Measurements from ENCODE around the gene VPS9D1. TPM values are rescaled to one million over a fixed set of nuclear protein-coding genes. Genes with fewer than 3 reads are reported as not detected.
"Not testable (repeated sequence)": the region's sequence is repeated elsewhere in the genome, so short reads cannot be mapped to it uniquely, and the experiment has no call there.

VPS9D1 gene
- polyA plus RNA-seq, 1 experiment: 15.6 TPM

DNA sequence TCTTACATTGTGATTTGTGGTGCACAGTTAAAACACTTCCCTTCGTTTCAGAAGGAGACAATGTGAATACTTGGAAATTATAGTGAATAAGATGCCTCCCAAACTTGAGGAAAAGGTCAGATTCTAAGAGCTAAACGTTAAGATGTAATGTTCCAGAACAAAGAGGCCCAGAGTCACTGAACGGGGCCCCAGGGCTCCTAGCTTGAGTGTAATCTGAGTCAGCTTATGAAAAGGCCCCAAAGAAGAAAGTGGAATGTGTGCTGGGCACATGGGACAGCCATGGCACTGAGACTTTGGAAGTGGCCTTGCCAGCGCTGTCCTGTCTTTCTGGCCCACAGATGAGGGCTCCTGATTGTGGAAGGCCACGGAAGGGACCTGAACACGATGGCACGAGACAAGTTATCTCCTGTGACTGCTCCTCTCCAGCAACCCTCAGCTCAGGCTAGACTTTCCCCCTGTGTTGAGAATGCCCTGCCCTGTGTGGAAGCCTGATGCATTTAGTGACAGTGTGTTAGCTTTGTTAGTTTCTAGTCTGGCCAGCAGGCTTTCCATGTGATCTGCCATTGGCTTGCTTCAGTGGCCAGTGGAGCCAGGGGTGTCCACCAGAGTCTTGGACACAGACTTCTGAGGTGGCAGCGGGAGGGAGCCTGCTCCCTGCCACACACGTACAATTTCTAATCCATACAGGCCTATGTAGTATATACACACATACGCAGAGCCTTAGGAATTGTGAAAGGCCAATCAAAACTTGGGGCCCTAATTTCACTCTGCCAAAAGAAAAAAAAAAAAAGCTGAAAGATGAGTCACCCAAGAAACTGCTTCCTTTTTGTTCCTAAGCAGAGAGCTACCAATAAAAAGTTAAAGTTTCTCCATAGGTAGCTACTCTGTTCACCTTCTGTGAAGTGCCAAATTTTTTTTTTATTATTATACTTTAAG lies 49.9 kb downstream of the VPS9D1 start:
- no peaks in the 10 kb centered on the region for H3K27me3 ChIP-seq (ENCODE audit: control insufficient read depth, insufficient read depth, low read length)
- DNase-seq (ENCODE audit: low read depth): no peak
- POLR2A ChIA-PET: interaction anchor here (0.6 kb wide), 2 partner anchors 13 to 37 kb away, joined by 3 read pairs; partner anchors contain the start of genes CHMP1A and SPATA33
- peaks cover 1% of the 10 kb centered on the region; the same call in 1 of the 2 replicates for H3K36me3 ChIP-seq (ENCODE audit: control insufficient read depth, insufficient read depth, low read length)
- CTCF ChIA-PET: interaction anchor here (1.0 to 1.3 kb wide), 4 partner anchors 29 to 190 kb away, joined by 3 to 6 read pairs (median 4); no protein-coding TSS in a partner anchor
- H3K4me3 ChIP-seq (ENCODE audit: low read depth, low read length): no peak overlapping the region
- TF ChIP-seq, protein P1, sequence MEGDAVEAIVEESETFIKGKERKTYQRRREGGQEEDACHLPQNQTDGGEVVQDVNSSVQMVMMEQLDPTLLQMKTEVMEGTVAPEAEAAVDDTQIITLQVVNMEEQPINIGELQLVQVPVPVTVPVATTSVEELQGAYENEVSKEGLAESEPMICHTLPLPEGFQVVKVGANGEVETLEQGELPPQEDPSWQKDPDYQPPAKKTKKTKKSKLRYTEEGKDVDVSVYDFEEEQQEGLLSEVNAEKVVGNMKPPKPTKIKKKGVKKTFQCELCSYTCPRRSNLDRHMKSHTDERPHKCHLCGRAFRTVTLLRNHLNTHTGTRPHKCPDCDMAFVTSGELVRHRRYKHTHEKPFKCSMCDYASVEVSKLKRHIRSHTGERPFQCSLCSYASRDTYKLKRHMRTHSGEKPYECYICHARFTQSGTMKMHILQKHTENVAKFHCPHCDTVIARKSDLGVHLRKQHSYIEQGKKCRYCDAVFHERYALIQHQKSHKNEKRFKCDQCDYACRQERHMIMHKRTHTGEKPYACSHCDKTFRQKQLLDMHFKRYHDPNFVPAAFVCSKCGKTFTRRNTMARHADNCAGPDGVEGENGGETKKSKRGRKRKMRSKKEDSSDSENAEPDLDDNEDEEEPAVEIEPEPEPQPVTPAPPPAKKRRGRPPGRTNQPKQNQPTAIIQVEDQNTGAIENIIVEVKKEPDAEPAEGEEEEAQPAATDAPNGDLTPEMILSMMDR (IDR thresholded peaks at IDR 0.05; ENCODE audit: insufficient read depth, low read depth, low read length): no peak

GRCh38 chr16:89669755-89670154 lies 50.9 kb downstream of the VPS9D1 start:
- ChIA-PET POLR2A (no interaction called here), CTCF (no interaction called here)
- H3K4me3 ChIP-seq (ENCODE audit: low read depth, low read length): no peak overlapping the region
- H3K27me3 ChIP-seq (ENCODE audit: control insufficient read depth, insufficient read depth, low read length): no peaks in the 10 kb centered on the region
- H3K36me3 ChIP-seq (ENCODE audit: control insufficient read depth, insufficient read depth, low read length): peaks cover 1% of the 10 kb centered on the region; the same call in 1 of the 2 replicates
- TF ChIP-seq, protein P1 (IDR thresholded peaks at IDR 0.05; ENCODE audit: insufficient read depth, low read depth, low read length): no peak
- no peak for DNase-seq (ENCODE audit: low read depth)

GRCh38 chr16:89668790-89669158 lies 51.9 kb downstream of the VPS9D1 start:
- H3K27me3 ChIP-seq (ENCODE audit: control insufficient read depth, insufficient read depth, low read length): no peaks in the 10 kb centered on the region
- CTCF ChIA-PET: interaction anchor here (0.6 kb wide), 1 partner anchor 18 kb away, joined by 3 read pairs; no protein-coding TSS in a partner anchor
- TF ChIP-seq, protein P1 (IDR thresholded peaks at IDR 0.05; ENCODE audit: insufficient read depth, low read depth, low read length): no peak
- DNase-seq (ENCODE audit: low read depth): no peak
- H3K4me3 ChIP-seq (ENCODE audit: low read depth, low read length): no peak overlapping the region
- peaks cover 1% of the 10 kb centered on the region; the same call in 1 of the 2 replicates for H3K36me3 ChIP-seq (ENCODE audit: control insufficient read depth, insufficient read depth, low read length)
- POLR2A ChIA-PET: no interaction called here

- H3K4me3 ChIP-seq (ENCODE audit: low read depth, low read length): no peak overlapping the region
- DNase-seq (ENCODE audit: low read depth): no peak
- no peaks in the 10 kb centered on the region for H3K27me3 ChIP-seq (ENCODE audit: control insufficient read depth, insufficient read depth, low read length)
- CTCF ChIA-PET: interaction anchor here (0.8 kb wide), 1 partner anchor 53 kb away, joined by 3 read pairs; no protein-coding TSS in a partner anchor
- TF ChIP-seq, protein P1 (IDR thresholded peaks at IDR 0.05; ENCODE audit: insufficient read depth, low read depth, low read length): no peak
- POLR2A ChIA-PET: no interaction called here
- H3K36me3 ChIP-seq (ENCODE audit: control insufficient read depth, insufficient read depth, low read length): peaks cover 1% of the 10 kb centered on the region; the same call in 1 of the 2 replicates
These were observed 53.1 kb downstream of the VPS9D1 start for GRCh38 chr16:89667633-89668032.

DNA sequence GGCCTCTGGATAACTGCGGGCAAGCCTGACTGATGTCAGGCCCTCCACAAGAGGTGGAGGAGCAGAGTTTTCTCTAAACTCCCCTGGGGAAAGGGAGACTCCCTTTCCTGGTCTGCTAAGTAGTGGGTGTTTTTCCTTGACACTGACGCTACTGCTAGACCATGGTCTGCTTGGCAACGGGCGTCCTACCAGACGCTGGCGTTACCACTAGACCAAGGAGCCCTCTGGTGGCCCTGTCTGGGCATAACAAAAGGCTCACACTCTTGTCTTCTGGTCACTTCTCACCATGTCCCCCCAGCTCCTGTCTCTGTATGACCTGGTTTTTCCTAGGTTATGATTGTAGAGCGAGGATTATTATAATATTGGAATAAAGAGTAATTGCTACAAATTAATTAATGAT lies 53.7 kb downstream of the VPS9D1 start:
- DNase-seq (ENCODE audit: low read depth); H3K4me3 ChIP-seq (ENCODE audit: low read depth, low read length); H3K27me3 ChIP-seq (ENCODE audit: control insufficient read depth, insufficient read depth, low read length); H3K36me3 ChIP-seq (ENCODE audit: control insufficient read depth, insufficient read depth, low read length); POLR2A ChIA-PET: not testable (repeated sequence)
- TF ChIP-seq, protein P1 (IDR thresholded peaks at IDR 0.05; ENCODE audit: insufficient read depth, low read depth, low read length): peak; percentile 44
- CTCF ChIA-PET: interaction anchor here (0.8 kb wide), 1 partner anchor 52 kb away, joined by 3 read pairs; no protein-coding TSS in a partner anchor

- CTCF ChIA-PET; DNase-seq (ENCODE audit: low read depth); H3K4me3 ChIP-seq (ENCODE audit: low read depth, low read length); H3K36me3 ChIP-seq (ENCODE audit: control insufficient read depth, insufficient read depth, low read length); H3K27me3 ChIP-seq (ENCODE audit: control insufficient read depth, insufficient read depth, low read length); POLR2A ChIA-PET: not testable (repeated sequence)
These were observed 56.5 kb downstream of the VPS9D1 start for GRCh38 chr16:89664238-89664637.

Data from BJ (cell line).